HCT116 (cell line): ENCODE results near the gene MAU2. TPM values are rescaled to one million over a fixed set of nuclear protein-coding genes. Genes with fewer than 3 reads are reported as not detected.

Experiments
- ATAC-seq: fragments of 200-7000 bp; cut with Tn5 transposase; 2 replicates; pipeline ENCODE4 v1.9.1; 2020; ENCODE audit warnings: mild to moderate bottlenecking, moderate library complexity
- BruUV-seq: library from RNA; stranded (reverse); fragments of 400-500 nt; replicated peaks from 2 replicates; lab custom pipeline; 2021; lab: Mats Ljungman, UMichigan
- CTCF ChIA-PET: fragments of 300-600 bp; sonication (Branson Sonifier 250); formaldehyde crosslinking; loops from one replicate; lab custom pipeline; 2021; ENCODE audit warnings: antibody characterized with exemption; lab: Charles Lee
- POLR2A ChIA-PET: fragments of 300-600, 350-600 bp; sonication (Branson Sonifier 250); formaldehyde crosslinking; loops from one replicate; lab custom pipeline; 2021; ENCODE audit warnings: antibody characterized with exemption; lab: Charles Lee
- RAD21 ChIA-PET, 2 experiments: fragments of 300-600 bp; sonication (Branson Sonifier 250); formaldehyde crosslinking; loops; one replicate each; lab custom pipeline; 2023; ENCODE audit warnings: low total read pairs in 2 of 2; ENCODE audit not compliant: uncharacterized antibody in 2 of 2, unreplicated experiment in 2 of 2, low non-redundant PET in 1 of 2; lab: Charles Lee
- DNase-seq: peaks from one replicate; pipeline ENCODE4 v3.0.0-alpha.2; 2010; ENCODE audit warnings: low read depth, low spot score
- H2AFZ ChIP-seq: fragments of 200-600 bp; shearing (Covaris generic), sonication (generic); 2 replicates; pipeline ENCODE4 v1.6.1; 2017; ENCODE audit warnings: low read depth, mixed run types, mixed read lengths, antibody characterized with exemption, low read length; ENCODE audit not compliant: poor library complexity, severe bottlenecking
- H3K27ac ChIP-seq: 2 replicates; pipeline ENCODE4 v1.5.1; 2012; ENCODE audit warnings: low read depth, low read length
- H3K27me3 ChIP-seq: fragments of 200-600 bp; sonication (generic); 2 replicates; pipeline ENCODE4 v1.6.1; 2016; ENCODE audit warnings: mixed run types, low read length, mixed read lengths; ENCODE audit not compliant: insufficient read depth
- H3K36me3 ChIP-seq, 2 experiments: fragments of 200-500 bp in 1 of 2; fragments of 200-600 bp in 1 of 2; sonication (Bioruptor generic) in 1 of 2; sonication (generic) in 1 of 2; 2 replicates each; pipeline versions ENCODE4 v1.5.1 to v1.6.1; 2014 to 2016; ENCODE audit warnings: low read length in 2 of 2, inconsistent platforms in 1 of 2, mixed read lengths in 1 of 2, mixed run types in 1 of 2; ENCODE audit not compliant: insufficient read depth in 2 of 2, control insufficient read depth in 1 of 2
- H3K4me1 ChIP-seq, 2 experiments: fragments of 200-600 bp in 1 of 2; sonication (generic) in 1 of 2; 2 replicates each; pipeline versions ENCODE4 v1.5.1 to v1.6.1; 2012 to 2017; ENCODE audit warnings: low read length in 2 of 2, inconsistent platforms in 1 of 2, mild to moderate bottlenecking in 1 of 2, mixed read lengths in 1 of 2, mixed run types in 1 of 2, moderate library complexity in 1 of 2; ENCODE audit not compliant: insufficient read depth in 2 of 2, control insufficient read depth in 1 of 2
- H3K4me2 ChIP-seq: fragments of 200-600 bp; sonication (generic); 2 replicates; pipeline ENCODE4 v1.6.1; 2017; ENCODE audit warnings: mixed run types, low read length, mixed read lengths
- H3K4me3 ChIP-seq, 2 experiments: fragments of 200-600 bp in 1 of 2; sonication (generic) in 1 of 2; replicated peaks in 1 of 2; 2 replicates each; pipeline ENCODE4 v1.5.1; 2011 to 2016; ENCODE audit warnings: low read length in 2 of 2, control low read depth in 1 of 2, low read depth in 1 of 2, mild to moderate bottlenecking in 1 of 2, mixed read lengths in 1 of 2, mixed run types in 1 of 2
- H3K79me2 ChIP-seq: fragments of 200-600 bp; sonication (generic); 2 replicates; pipeline ENCODE4 v1.6.1; 2017; ENCODE audit warnings: mild to moderate bottlenecking, mixed run types, low read length, moderate library complexity, mixed read lengths; ENCODE audit not compliant: insufficient read depth
- H3K9ac ChIP-seq: fragments of 200-600 bp; sonication (generic); 2 replicates; pipeline ENCODE4 v1.6.1; 2016; ENCODE audit warnings: low read length, mixed read lengths
- H3K9me2 ChIP-seq: fragments of 200-600 bp; sonication (generic), shearing (Covaris generic); 2 replicates; pipeline ENCODE4 v1.6.1; 2017; ENCODE audit warnings: mixed run types, mild to moderate bottlenecking, moderate library complexity; ENCODE audit not compliant: insufficient read depth
- H3K9me3 ChIP-seq, 2 experiments: fragments of 200-500 bp in 1 of 2; fragments of 200-600 bp in 1 of 2; sonication (Bioruptor generic) in 1 of 2; sonication (generic) in 1 of 2; 2 replicates each; pipeline ENCODE4 v1.6.1; 2014 to 2017; ENCODE audit warnings: low read length in 2 of 2, mixed read lengths in 2 of 2, inconsistent platforms in 1 of 2, low read depth in 1 of 2, mild to moderate bottlenecking in 1 of 2, mixed run types in 1 of 2, moderate library complexity in 1 of 2; ENCODE audit not compliant: control insufficient read depth in 1 of 2, insufficient read depth in 1 of 2
- H4K20me1 ChIP-seq: fragments of 200-600 bp; sonication (generic), shearing (Covaris generic); 2 replicates; pipeline ENCODE4 v1.6.1; 2017; ENCODE audit warnings: mixed run types, mild to moderate bottlenecking, moderate library complexity; ENCODE audit not compliant: insufficient read depth
- ELF1 ChIP-seq: IDR thresholded peaks from 2 replicates; pipeline ENCODE4 v1.6.1; 2012; ENCODE audit warnings: low read depth, borderline replicate concordance
- ZBTB33 ChIP-seq: IDR thresholded peaks from 2 replicates; pipeline ENCODE4 v1.6.1; 2011; ENCODE audit warnings: mild to moderate bottlenecking, low read length, moderate library complexity; ENCODE audit not compliant: insufficient replicate concordance; ENCODE audit errors: extremely low read depth
- intact Hi-C: fragments of 100-400 bp; cut with micrococcal nuclease; formaldehyde crosslinking; loops from 2 replicates; pipeline ENCODE4 v1.10.0; 2022
- total RNA-seq: library from RNA; stranded (reverse); gene quantifications from one replicate; pipeline ENCODE4 v1.2.1, GENCODE V29; 2021; ENCODE audit not compliant: unreplicated experiment

The MAU2 gene
- total RNA-seq, 1 experiment from 2014 or later, result 36.2 TPM

- no peak for TF ChIP-seq ZBTB33
These were observed 40.5 kb downstream of the MAU2 start (continued) for GRCh38 chr19:19361075-19361594.

GRCh38 chr19:19362075-19362474, 41.4 kb downstream of the MAU2 start:
- H3K79me2 ChIP-seq, result no peaks in the 10 kb centered on the region
- ATAC-seq (no peak), DNase-seq (no peak)
- no peaks in the 10 kb centered on the region; a peak in 1 of 4 replicates for H3K36me3 ChIP-seq
- intact Hi-C loops, result no loop called here
- BruUV-seq, result no TSS peak
- H3K4me3 ChIP-seq, result no peak overlapping the region
- H3K9ac ChIP-seq, result no peak overlapping the region
- H3K9me2 ChIP-seq, result no peaks in the 10 kb centered on the region
- H4K20me1 ChIP-seq, result no peaks in the 10 kb centered on the region
- RAD21 ChIA-PET, result no interaction called here
- H3K9me3 ChIP-seq, result no peaks in the 10 kb centered on the region
- CTCF ChIA-PET, result interaction anchor here (0.8 to 1.5 kb wide), 4 partner anchors 11 to 131 kb away, joined by 3 to 5 read pairs (median 4); partner anchors contain the start of gene GATAD2A
- POLR2A ChIA-PET, result interaction anchor here (0.7 kb wide), 1 partner anchor 17 kb away, joined by 3 read pairs; no protein-coding TSS in a partner anchor
- H3K4me2 ChIP-seq, result no peak overlapping the region
- H3K4me1 ChIP-seq, result peaks cover 14 to 39% of the 10 kb centered on the region in 2 experiments
- no peak overlapping the region for H2AFZ ChIP-seq
- H3K27ac ChIP-seq, result no peak overlapping the region
- H3K27me3 ChIP-seq, result no peaks in the 10 kb centered on the region
- TF ChIP-seq ELF1, result no peak
